IMR-90 (cell line): Measurements from ENCODE around the gene SORCS1. TPM values are rescaled to one million over a fixed set of nuclear protein-coding genes. Genes with fewer than 3 reads are reported as not detected.

ENCODE experiments used
- ATAC-seq: fragments of 200-7000 bp; cut with Tn5 transposase; 2 replicates; pipeline ENCODE4 v1.9.1; 2020; ENCODE audit warnings: low read depth, mild to moderate bottlenecking, moderate library complexity
- BruUV-seq: library from RNA; stranded (reverse); fragments of 400-500 nt; replicated peaks from 2 replicates; lab custom pipeline; 2021; lab: Mats Ljungman, UMichigan
- CTCF ChIA-PET: fragments of 300-600 bp; formaldehyde crosslinking; extraction: SDS; loops from one replicate; lab custom pipeline; 2021; ENCODE audit warnings: antibody characterized with exemption; lab: Yijun Ruan, JAX
- POLR2A ChIA-PET: fragments of 300-600 bp; sonication (Branson Sonifier 250); formaldehyde crosslinking; loops from one replicate; lab custom pipeline; 2022; ENCODE audit warnings: antibody characterized with exemption; ENCODE audit not compliant: unreplicated experiment; lab: Charles Lee
- DNase-seq: peaks from one replicate; pipeline ENCODE4 v3.0.0; 2013
- H2AFZ ChIP-seq: replicated peaks from 2 replicates; pipeline ENCODE3; 2013; ENCODE audit warnings: low read length, mild to moderate bottlenecking; ENCODE audit not compliant: poor library complexity
- H2AK5ac ChIP-seq: 2 replicates; pipeline ENCODE4 v1.6.1; 2013; ENCODE audit warnings: low read depth, low read length, inconsistent platforms
- H2AK9ac ChIP-seq: replicated peaks from 2 replicates; pipeline ENCODE3; 2013; ENCODE audit warnings: mild to moderate bottlenecking, low read depth, low read length, moderate library complexity; ENCODE audit not compliant: poor library complexity
- H2BK120ac ChIP-seq: 2 replicates; pipeline ENCODE4 v1.6.1; 2013; ENCODE audit warnings: low read depth, low read length, inconsistent platforms
- H2BK15ac ChIP-seq: 3 replicates; pipeline ENCODE4 v1.6.1; 2013; ENCODE audit warnings: low read depth, low read length, inconsistent platforms
- H2BK20ac ChIP-seq: 2 replicates; pipeline ENCODE4 v1.6.1; 2013; ENCODE audit warnings: low read depth, mild to moderate bottlenecking, inconsistent platforms, low read length, moderate library complexity
- H2BK5ac ChIP-seq: 2 replicates; pipeline ENCODE4 v1.6.1; 2013; ENCODE audit warnings: mild to moderate bottlenecking, low read depth, low read length, inconsistent platforms; ENCODE audit not compliant: poor library complexity, severe bottlenecking
- H3K14ac ChIP-seq: replicated peaks from 2 replicates; pipeline ENCODE4 v1.6.1; 2013; ENCODE audit warnings: low read depth, low read length, inconsistent platforms
- H3K18ac ChIP-seq: 2 replicates; pipeline ENCODE4 v1.6.1; 2013; ENCODE audit warnings: low read depth, low read length, control low read depth
- H3K23ac ChIP-seq: 2 replicates; pipeline ENCODE4 v1.6.1; 2013; ENCODE audit warnings: low read depth, low read length, inconsistent platforms
- H3K27ac ChIP-seq: 2 replicates; pipeline ENCODE4 v1.5.1; 2013; ENCODE audit warnings: mild to moderate bottlenecking, control low read depth, low read length; ENCODE audit not compliant: insufficient read depth
- H3K27me3 ChIP-seq: 2 replicates; pipeline ENCODE4 v1.6.1; 2013; ENCODE audit warnings: low read length; ENCODE audit not compliant: control insufficient read depth, insufficient read depth
- H3K36me3 ChIP-seq: 2 replicates; pipeline ENCODE4 v1.6.1; 2013; ENCODE audit warnings: low read length, mixed read lengths; ENCODE audit not compliant: control insufficient read depth, insufficient read depth
- H3K4ac ChIP-seq: 2 replicates; pipeline ENCODE4 v1.6.1; 2013; ENCODE audit warnings: low read depth, low read length, inconsistent platforms
- H3K4me1 ChIP-seq: 2 replicates; pipeline ENCODE4 v1.6.1; 2013; ENCODE audit warnings: low read length, mixed read lengths; ENCODE audit not compliant: control insufficient read depth, insufficient read depth
- H3K4me2 ChIP-seq: 2 replicates; pipeline ENCODE4 v1.6.1; 2013; ENCODE audit warnings: low read depth, mild to moderate bottlenecking, control low read depth, low read length, moderate library complexity
- H3K4me3 ChIP-seq: 2 replicates; pipeline ENCODE4 v1.5.1; 2013; ENCODE audit warnings: low read depth, mild to moderate bottlenecking, control low read depth, low read length, moderate library complexity; ENCODE audit not compliant: insufficient read depth
- H3K56ac ChIP-seq: 2 replicates; pipeline ENCODE4 v1.6.1; 2013; ENCODE audit warnings: low read length, inconsistent platforms; ENCODE audit not compliant: insufficient read depth; ENCODE audit errors: extremely low read depth
- H3K79me1 ChIP-seq, 2 experiments: 2 replicates each; pipeline ENCODE4 v1.6.1; 2013; ENCODE audit warnings: low read length in 2 of 2, inconsistent platforms in 1 of 2, low read depth in 1 of 2
- H3K9ac ChIP-seq: 2 replicates; pipeline ENCODE4 v1.6.1; 2013; ENCODE audit warnings: low read depth, low read length, control low read depth
- H3K9me1 ChIP-seq: 2 replicates; pipeline ENCODE4 v1.6.1; 2013; ENCODE audit warnings: low read length, inconsistent platforms; ENCODE audit not compliant: insufficient read depth
- H3K9me3 ChIP-seq: 2 replicates; pipeline ENCODE4 v1.6.1; 2013; ENCODE audit warnings: low read length; ENCODE audit not compliant: control insufficient read depth, insufficient read depth
- H4K20me1 ChIP-seq: 2 replicates; pipeline ENCODE4 v1.6.1; 2013; ENCODE audit warnings: low read length, inconsistent platforms; ENCODE audit not compliant: insufficient read depth
- H4K5ac ChIP-seq: 2 replicates; pipeline ENCODE4 v1.6.1; 2013; ENCODE audit warnings: mild to moderate bottlenecking, low read depth, low read length, control low read depth
- H4K8ac ChIP-seq, 2 experiments: 2 replicates each; pipeline ENCODE4 v1.6.1; 2013; ENCODE audit warnings: low read depth in 2 of 2, low read length in 2 of 2, control low read depth in 1 of 2, inconsistent platforms in 1 of 2
- H4K91ac ChIP-seq: 2 replicates; pipeline ENCODE4 v1.6.1; 2013; ENCODE audit warnings: low read depth, low read length, inconsistent platforms; ENCODE audit not compliant: insufficient read depth
- BHLHE40 ChIP-seq: fragments of 150-350 bp; IDR thresholded peaks from 2 replicates; pipeline ENCODE4 v1.6.1; 2016; ENCODE audit warnings: mild to moderate bottlenecking, low read depth, low read length
- FOS ChIP-seq: fragments of 150-350 bp; IDR thresholded peaks from 2 replicates; pipeline ENCODE4 v1.6.1; 2016; ENCODE audit warnings: low read depth, low read length
- MAZ ChIP-seq: IDR thresholded peaks from 2 replicates; pipeline ENCODE4 v1.6.1; 2012; ENCODE audit warnings: low read depth, mild to moderate bottlenecking, low read length, improper control_type of control experiment, moderate library complexity, borderline replicate concordance
- MXI1 ChIP-seq: IDR thresholded peaks from 2 replicates; pipeline ENCODE4 v1.6.1; 2012; ENCODE audit warnings: low read depth, mild to moderate bottlenecking, low read length, moderate library complexity, borderline replicate concordance
- RCOR1 ChIP-seq: IDR thresholded peaks from 2 replicates; pipeline ENCODE4 v1.6.1; 2012; ENCODE audit warnings: mild to moderate bottlenecking, low read length, improper control_type of control experiment; ENCODE audit not compliant: insufficient replicate concordance
- SMC3 ChIP-seq: fragments of 150-350 bp; IDR thresholded peaks from 2 replicates; pipeline ENCODE4 v1.6.1; 2016; ENCODE audit warnings: low read depth, mild to moderate bottlenecking, antibody characterized with exemption, low read length, moderate library complexity
- dilution Hi-C: fragments of 300-500 bp; cut with HindIII; formaldehyde crosslinking; loops from one replicate; pipeline ENCODE4 v1.14.3; 2018; ENCODE audit warnings: low sequenced_read_pairs; ENCODE audit not compliant: unreplicated experiment
- in situ Hi-C: fragments of 300-500 bp; cut with MboI; formaldehyde crosslinking; loops from 3 replicates; pipeline ENCODE4 v1.14.3; 2019; ENCODE audit warnings: low sequenced_read_pairs, inconsistent platforms, mixed read lengths
- intact Hi-C: fragments of 100-400 bp; cut with micrococcal nuclease; formaldehyde crosslinking; loops from 2 replicates; pipeline ENCODE4 v1.10.0; 2022
- polyA plus RNA-seq, 3 experiments: library from polyadenylated mRNA; depleted of rRNA; stranded (reverse); fragments of >200 nt; gene quantifications; 2 replicates each; pipeline ENCODE4 v1.2.3, GENCODE V29; 2012; ENCODE audit warnings: low replicate concordance in 1 of 3
- total RNA-seq: library from RNA; depleted of rRNA; stranded (reverse); fragments of >200 nt; gene quantifications from 2 replicates; pipeline ENCODE4 v1.2.3, GENCODE V29; 2012

SORCS1 gene
- total and polyA plus RNA-seq, 2 of the 4 experiments (the other 2 are of a cell fraction) = under 0.01 TPM; not detected in 1

DNA sequence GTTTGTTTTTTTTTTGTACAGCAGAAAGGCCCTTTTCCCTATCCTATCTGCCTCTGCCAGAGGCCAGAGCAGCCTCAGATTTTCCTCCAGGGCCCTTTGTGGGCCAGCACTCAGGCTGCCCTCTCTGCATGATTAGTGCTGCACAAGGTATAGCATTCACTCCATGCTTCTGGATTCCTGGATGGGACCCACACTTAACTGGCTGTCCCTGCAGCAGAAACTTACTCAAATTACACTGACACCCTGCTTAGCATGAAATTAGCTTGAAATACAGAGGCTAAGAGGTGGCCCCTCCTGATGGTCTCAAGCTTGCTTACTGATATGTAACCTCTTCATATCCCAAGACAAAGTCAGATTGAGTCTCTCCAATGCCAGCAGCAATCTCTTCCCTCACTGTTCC is 239.3 kb downstream of the SORCS1 start:
- ATAC-seq (no peak), DNase-seq (no peak)
- H4K91ac ChIP-seq = no peak overlapping the region
- no peak overlapping the region for H3K56ac ChIP-seq
- H3K14ac ChIP-seq = no peak overlapping the region
- H3K27me3 ChIP-seq = no peaks in the 10 kb centered on the region
- no peak overlapping the region for H2BK15ac ChIP-seq
- no peaks in the 10 kb centered on the region for H4K20me1 ChIP-seq
- dilution Hi-C loops (no loop called here), intact Hi-C loops (no loop called here), in situ Hi-C loops (no loop called here)
- no peak overlapping the region for H2BK20ac ChIP-seq
- no peak overlapping the region for H2AK5ac ChIP-seq
- POLR2A ChIA-PET = no interaction called here
- no peaks in the 10 kb centered on the region for H3K79me1 ChIP-seq
- no peak overlapping the region for H2BK120ac ChIP-seq
- H2AK9ac ChIP-seq = no peak overlapping the region
- no peaks in the 10 kb centered on the region for H3K9me1 ChIP-seq
- no peak overlapping the region for H3K27ac ChIP-seq
- no peak overlapping the region for H3K4me2 ChIP-seq
- no peak overlapping the region for H3K4me3 ChIP-seq
- H3K18ac ChIP-seq = no peak overlapping the region
- no TSS peak for BruUV-seq
- no peak overlapping the region for H4K5ac ChIP-seq
- no peaks in the 10 kb centered on the region for H3K4me1 ChIP-seq
- no peak overlapping the region for H4K8ac ChIP-seq
- H3K23ac ChIP-seq = no peak overlapping the region
- no peak for TF ChIP-seq MAZ
- no peak for TF ChIP-seq BHLHE40
- TF ChIP-seq RCOR1 = no peak
- no peak for TF ChIP-seq MXI1
- no peak for TF ChIP-seq SMC3
- TF ChIP-seq FOS = no peak
- CTCF ChIA-PET = no interaction called here
- H3K9ac ChIP-seq = no peak overlapping the region
- peaks cover 10% of the 10 kb centered on the region for H3K9me3 ChIP-seq
- H2AFZ ChIP-seq = no peak overlapping the region
- no peak overlapping the region for H2BK5ac ChIP-seq
- H3K4ac ChIP-seq = no peak overlapping the region
- H3K36me3 ChIP-seq = no peaks in the 10 kb centered on the region
